ENCODE data around the gene MEG3.

- no peak for TF ChIP-seq CTCF (IDR thresholded peaks at IDR 0.05)
- TF ChIP-seq POLR2A (IDR thresholded peaks at IDR 0.05) = no peak
Observed at GRCh38 chr14:100907240-100907639, 81.3 kb downstream of the MEG3 start.

Measured in adrenal gland (tissue), 5 donors.